Measurements from ENCODE around the gene GNG12. TPM values are rescaled to one million over a fixed set of nuclear protein-coding genes. Genes with fewer than 3 reads are reported as not detected.

GNG12 gene
- total and polyA plus RNA-seq, 8 donors, result 21.7 to 189 (median 59.6) TPM

DNA sequence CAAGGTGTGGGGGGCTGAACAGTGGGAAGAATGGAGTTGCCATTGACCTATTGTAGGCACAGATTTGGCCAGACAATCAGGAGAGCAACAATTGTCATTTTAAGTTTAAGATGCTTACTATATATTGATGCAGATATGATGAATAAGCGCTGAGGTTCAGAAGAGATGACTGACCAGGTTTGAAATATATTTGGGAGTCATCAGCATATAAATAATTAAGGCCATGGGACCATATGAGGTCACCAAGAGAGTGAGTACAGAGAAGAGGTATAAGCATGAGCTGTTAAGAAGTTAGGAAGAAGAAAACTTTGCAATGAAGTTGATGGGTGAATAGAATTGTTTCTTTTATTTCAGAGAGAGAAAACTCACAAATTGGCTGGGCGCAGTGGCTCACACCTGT is 152.8 kb downstream of the GNG12 start:
- Histone ChIP-seq H3K27me3 (no peaks in the 10 kb centered on the region), H3K27ac (no peak overlapping the region), H3K4me1 (peaks cover 0 to 24% (median 12%) of the 10 kb centered on the region in 4 donors), H3K9me3 (no peaks in the 10 kb centered on the region), H3K36me3 (no peaks in the 10 kb centered on the region), H3K4me3 (no peak overlapping the region)
- intact Hi-C loops (cut with DNase I; ENCODE audit: low total_unique reads), result loop anchor here (10.0 kb wide), 1 partner anchor 116 kb away; no protein-coding TSS in a partner anchor
- TF ChIP-seq, protein P1, sequence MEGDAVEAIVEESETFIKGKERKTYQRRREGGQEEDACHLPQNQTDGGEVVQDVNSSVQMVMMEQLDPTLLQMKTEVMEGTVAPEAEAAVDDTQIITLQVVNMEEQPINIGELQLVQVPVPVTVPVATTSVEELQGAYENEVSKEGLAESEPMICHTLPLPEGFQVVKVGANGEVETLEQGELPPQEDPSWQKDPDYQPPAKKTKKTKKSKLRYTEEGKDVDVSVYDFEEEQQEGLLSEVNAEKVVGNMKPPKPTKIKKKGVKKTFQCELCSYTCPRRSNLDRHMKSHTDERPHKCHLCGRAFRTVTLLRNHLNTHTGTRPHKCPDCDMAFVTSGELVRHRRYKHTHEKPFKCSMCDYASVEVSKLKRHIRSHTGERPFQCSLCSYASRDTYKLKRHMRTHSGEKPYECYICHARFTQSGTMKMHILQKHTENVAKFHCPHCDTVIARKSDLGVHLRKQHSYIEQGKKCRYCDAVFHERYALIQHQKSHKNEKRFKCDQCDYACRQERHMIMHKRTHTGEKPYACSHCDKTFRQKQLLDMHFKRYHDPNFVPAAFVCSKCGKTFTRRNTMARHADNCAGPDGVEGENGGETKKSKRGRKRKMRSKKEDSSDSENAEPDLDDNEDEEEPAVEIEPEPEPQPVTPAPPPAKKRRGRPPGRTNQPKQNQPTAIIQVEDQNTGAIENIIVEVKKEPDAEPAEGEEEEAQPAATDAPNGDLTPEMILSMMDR (IDR thresholded peaks at IDR 0.05), result no peak
- TF ChIP-seq EP300 (IDR thresholded peaks at IDR 0.05), result no peak
- TF ChIP-seq POLR2AphosphoS5 (IDR thresholded peaks at IDR 0.05), result no peak
- TF ChIP-seq POLR2A (IDR thresholded peaks at IDR 0.05), result no peak
- no peak for DNase-seq
- WGBS, 5 donors, result 95 to 98% (median 96%) methylated on average over 2 of the region's 2 CpGs

DNA sequence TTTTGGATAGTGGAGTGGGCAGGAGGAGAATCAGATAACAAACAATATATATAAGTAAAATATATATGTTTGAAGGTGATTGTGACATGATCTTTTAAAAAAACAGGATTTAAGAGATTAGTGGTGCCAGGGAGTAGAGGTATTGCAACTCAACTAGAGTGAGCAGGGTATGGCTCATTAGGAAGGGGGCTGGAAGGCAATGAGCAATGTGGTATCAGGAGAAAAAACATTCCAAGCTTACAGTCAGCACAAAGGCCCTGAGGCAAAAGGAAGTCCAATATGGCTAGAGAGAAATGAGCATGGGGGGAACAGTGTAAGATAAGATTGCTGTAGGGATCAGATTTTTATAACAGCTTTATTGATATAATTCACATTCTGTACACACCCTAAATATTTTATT is 153.6 kb downstream of the GNG12 start:
- Histone ChIP-seq H3K9me3 (no peaks in the 10 kb centered on the region), H3K27me3 (no peaks in the 10 kb centered on the region), H3K4me1 (peaks cover 0 to 26% (median 14%) of the 10 kb centered on the region in 4 donors), H3K27ac (no peak overlapping the region), H3K4me3 (no peak overlapping the region), H3K36me3 (no peaks in the 10 kb centered on the region)
- no peak for DNase-seq
- TF ChIP-seq, protein P1 (IDR thresholded peaks at IDR 0.05), result no peak
- TF ChIP-seq POLR2AphosphoS5 (IDR thresholded peaks at IDR 0.05), result no peak
- no peak for TF ChIP-seq POLR2A (IDR thresholded peaks at IDR 0.05)
- no peak for TF ChIP-seq EP300 (IDR thresholded peaks at IDR 0.05)
- intact Hi-C loops (cut with DNase I; ENCODE audit: low total_unique reads), result loop anchor here (10.0 kb wide), 1 partner anchor 115 kb away; no protein-coding TSS in a partner anchor

DNA sequence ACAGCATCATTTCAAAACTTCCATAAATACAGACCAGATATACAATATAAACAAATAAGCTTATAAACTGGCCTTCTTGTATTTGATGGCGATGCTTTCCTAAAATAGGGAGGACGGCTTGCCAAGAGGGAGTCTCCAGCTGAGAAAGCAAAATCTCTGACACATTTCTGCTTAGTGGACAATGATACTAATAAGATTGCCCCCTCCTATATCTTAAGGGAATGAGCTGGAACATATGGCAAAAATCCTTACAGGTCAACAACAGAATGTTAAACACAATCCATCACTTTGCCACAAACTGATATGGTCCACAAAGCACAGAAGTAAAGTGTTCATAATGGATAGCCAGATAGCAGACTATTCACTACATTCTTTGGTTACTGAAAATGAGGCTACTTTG is 155.3 kb downstream of the GNG12 start:
- WGBS, 5 donors, result 78 to 92% (median 79%) methylated on average over 2 of the region's 2 CpGs
- TF ChIP-seq POLR2A (IDR thresholded peaks at IDR 0.05), result no peak
- TF ChIP-seq, protein P1 (IDR thresholded peaks at IDR 0.05), result no peak
- no peak for TF ChIP-seq EP300 (IDR thresholded peaks at IDR 0.05)
- no peaks in the 10 kb centered on the region for H3K27me3 ChIP-seq
- H3K4me3 ChIP-seq, result no peak overlapping the region
- intact Hi-C loops (cut with DNase I; ENCODE audit: low total_unique reads), result no loop called here
- no peaks in the 10 kb centered on the region for H3K9me3 ChIP-seq
- H3K36me3 ChIP-seq, result no peaks in the 10 kb centered on the region
- no peak for DNase-seq
- peaks cover 0 to 10% (median 4%) of the 10 kb centered on the region in 4 donors for H3K4me1 ChIP-seq
- H3K27ac ChIP-seq, result no peak overlapping the region

DNA sequence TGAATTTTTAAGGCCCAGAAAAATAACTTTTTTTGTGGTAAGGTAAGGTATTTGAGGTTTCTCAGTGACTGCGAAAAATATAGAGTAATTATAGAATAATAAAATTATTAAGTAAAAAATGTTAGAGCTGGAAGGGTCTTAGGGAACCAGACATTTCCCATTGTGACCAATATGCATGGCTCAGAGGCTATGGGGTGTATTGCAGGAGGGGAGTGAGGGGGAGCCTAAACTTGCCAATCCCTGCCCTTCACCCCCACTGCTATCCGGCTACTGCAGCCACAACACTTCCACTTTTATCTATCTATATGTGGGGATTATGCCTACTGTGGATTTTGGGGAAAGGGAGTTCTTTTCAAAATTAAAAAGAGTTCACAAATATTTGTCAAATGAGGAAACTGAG is 155.9 kb downstream of the GNG12 start:
- Histone ChIP-seq H3K9me3 (no peaks in the 10 kb centered on the region), H3K27ac (no peak overlapping the region), H3K36me3 (no peaks in the 10 kb centered on the region), H3K4me1 (peaks cover 0 to 6% (median 2%) of the 10 kb centered on the region in 4 donors), H3K4me3 (no peak overlapping the region), H3K27me3 (no peaks in the 10 kb centered on the region)
- no peak for TF ChIP-seq POLR2A (IDR thresholded peaks at IDR 0.05)
- TF ChIP-seq POLR2AphosphoS5 (IDR thresholded peaks at IDR 0.05), result no peak
- TF ChIP-seq, protein P1 (IDR thresholded peaks at IDR 0.05), result no peak
- no peak for TF ChIP-seq EP300 (IDR thresholded peaks at IDR 0.05)
- WGBS, 5 donors, result 84 to 97% (median 94%) methylated on average over 2 of the region's 2 CpGs
- DNase-seq, result no peak
- intact Hi-C loops (cut with DNase I; ENCODE audit: low total_unique reads), result no loop called here

Measured in stomach (tissue), 9 donors.